Natural killer cell treated with Interleukin-12 subunit alpha and Interleukin-12 subunit beta and Interleukin-15 and Interleukin-18, amount 100 ng/mL, for 72 hours (primary cell): ENCODE data around the gene HCFC1R1. TPM values are rescaled to one million over a fixed set of nuclear protein-coding genes. Genes with fewer than 3 reads are reported as not detected.

Source experiments
- ATAC-seq, 2 donors: fragments of 150-1000 bp; cut with Tn5 transposase in 1 of 2; sonication (Bioruptor Pico), chemical (Tn5 transposase) in 1 of 2; 2 replicates each; pipeline ENCODE4 v1.10.0; 2021
- DNase-seq: peaks from one replicate; pipeline ENCODE4 v3.0.0; 2022; ENCODE audit warnings: low spot score
- H3K27ac Mint-ChIP-seq, 2 donors: 1 replicate in 1 of 2; 2 replicates in 1 of 2; pipeline ENCODE4 v1.8.0; 2022; ENCODE audit warnings: mixed read lengths in 2 of 2, mild to moderate bottlenecking in 1 of 2, moderate library complexity in 1 of 2
- H3K27me3 Mint-ChIP-seq, 2 donors: 1 replicate in 1 of 2; 2 replicates in 1 of 2; pipeline ENCODE4 v1.8.0; 2022; ENCODE audit warnings: mixed read lengths in 2 of 2
- H3K36me3 Mint-ChIP-seq: one replicate; pipeline ENCODE4 v1.8.0; 2022; ENCODE audit warnings: mixed read lengths
- H3K4me1 Mint-ChIP-seq, 2 donors: 1 replicate in 1 of 2; 2 replicates in 1 of 2; pipeline ENCODE4 v1.8.0; 2022; ENCODE audit warnings: low read depth in 2 of 2, mixed read lengths in 2 of 2, mild to moderate bottlenecking in 1 of 2
- H3K4me3 Mint-ChIP-seq: one replicate; pipeline ENCODE4 v1.8.0; 2022; ENCODE audit warnings: mixed read lengths
- H3K9me3 Mint-ChIP-seq: 2 replicates; pipeline ENCODE4 v1.8.0; 2022; ENCODE audit warnings: mixed read lengths
- total RNA-seq, 2 donors: library from RNA; stranded (reverse); gene quantifications; one replicate each; pipeline ENCODE4 v1.2.3, GENCODE V29; 2022

HCFC1R1 gene
- total RNA-seq, 2 donors from 2014 or later = 14.3 to 18.4 TPM

DNA sequence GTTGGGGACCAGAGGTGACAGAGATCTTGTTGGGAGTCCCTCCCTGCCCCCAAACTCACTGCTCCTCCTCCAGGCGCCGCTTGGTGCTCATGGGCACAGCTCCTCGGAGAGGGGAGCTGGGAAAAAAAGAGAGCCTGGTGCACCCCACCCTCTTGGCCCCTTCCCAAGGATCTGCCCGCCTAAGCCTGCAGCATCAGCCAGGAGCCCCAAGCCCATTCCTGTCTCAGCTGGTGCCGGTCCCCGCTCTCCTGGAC lies 400 bp downstream of the HCFC1R1 start:
- Mint-ChIP-seq H3K36me3 (no peaks in the 10 kb centered on the region), H3K27me3 (no peaks in the 10 kb centered on the region), H3K4me1 (peaks cover 36% of the 10 kb centered on the region in 2 donors), H3K4me3 (peak overlapping the region; percentile 88), H3K9me3 (no peaks in the 10 kb centered on the region), H3K27ac (peak overlapping the region; percentile 87 to 90)
- no peak for DNase-seq
- no peak for ATAC-seq

DNA sequence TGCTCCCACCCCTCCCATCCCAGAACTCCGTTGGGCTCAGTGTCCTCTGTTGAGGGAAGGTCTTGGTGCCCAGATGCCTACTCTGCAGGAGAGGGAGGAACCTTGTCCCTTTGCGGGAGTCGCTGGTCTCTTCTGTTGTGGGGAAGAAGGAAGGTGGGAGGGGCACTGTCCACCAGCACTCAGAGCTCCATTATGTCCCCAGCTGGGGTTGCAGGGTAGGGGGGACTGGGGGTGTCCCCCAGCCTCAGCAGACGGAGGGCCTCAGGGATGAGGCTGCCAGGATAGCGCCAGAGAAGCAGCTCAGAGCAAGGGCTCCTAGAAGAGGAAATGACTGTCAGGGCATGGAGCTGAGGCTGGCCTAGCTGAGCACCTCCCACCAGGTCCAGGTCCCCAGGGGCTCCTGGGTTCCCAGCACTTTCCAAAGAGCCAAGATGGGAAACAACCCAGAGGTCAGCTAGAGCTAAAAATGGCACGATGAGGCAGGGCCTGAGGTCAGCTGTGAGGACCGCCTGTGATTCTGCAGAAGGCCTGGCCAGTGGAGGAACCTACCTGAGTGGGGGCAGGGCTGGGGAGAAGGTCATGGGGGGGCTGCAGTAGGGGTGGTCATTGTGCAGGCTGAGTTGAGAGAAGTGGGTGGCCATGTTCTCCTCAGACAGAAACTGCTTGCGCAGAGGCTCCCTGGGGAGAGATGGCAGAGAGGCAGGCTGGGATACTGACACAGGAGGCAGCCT lies 893 bp downstream of the HCFC1R1 start:
- DNase-seq (no peak), ATAC-seq (no peak)

DNA sequence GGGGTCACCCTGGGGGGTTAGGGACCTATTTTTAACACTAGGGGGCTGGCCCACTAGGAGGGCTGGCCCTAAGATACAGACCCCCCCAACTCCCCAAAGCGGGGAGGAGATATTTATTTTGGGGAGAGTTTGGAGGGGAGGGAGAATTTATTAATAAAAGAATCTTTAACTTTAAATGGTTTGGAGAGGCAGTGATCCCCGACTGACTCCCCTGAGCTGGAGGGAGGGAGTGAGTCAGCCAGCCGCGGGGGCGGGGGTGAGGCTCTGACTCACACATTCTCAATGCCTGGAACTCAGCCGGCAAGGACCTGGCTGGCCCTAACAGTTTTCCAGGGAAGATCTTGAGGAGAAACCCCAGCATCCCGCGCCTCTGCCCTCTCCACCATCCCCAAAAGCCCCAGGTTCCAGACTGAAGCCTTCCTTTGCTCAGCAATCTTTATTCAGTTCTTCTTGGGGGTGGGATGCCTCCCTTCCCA lies 1.5 kb downstream of the HCFC1R1 start:
- peaks cover 32% of the 10 kb centered on the region in 2 donors for H3K4me1 Mint-ChIP-seq
- no peaks in the 10 kb centered on the region for H3K9me3 Mint-ChIP-seq
- H3K36me3 Mint-ChIP-seq = no peaks in the 10 kb centered on the region
- peak overlapping the region; percentile 88 for H3K4me3 Mint-ChIP-seq
- DNase-seq (peak; percentile 90), ATAC-seq (peak; percentile 48 to 64)
- peak overlapping the region; percentile 87 to 90 for H3K27ac Mint-ChIP-seq
- H3K27me3 Mint-ChIP-seq = no peaks in the 10 kb centered on the region

More for the DNA sequence above, 893 bp downstream of the HCFC1R1 start:
- Mint-ChIP-seq H3K9me3 (no peaks in the 10 kb centered on the region), H3K27me3 (no peaks in the 10 kb centered on the region), H3K4me1 (peaks cover 32 to 34% of the 10 kb centered on the region in 2 donors), H3K27ac (peak overlapping the region; percentile 87 to 90), H3K4me3 (peak overlapping the region; percentile 88), H3K36me3 (no peaks in the 10 kb centered on the region)

DNA sequence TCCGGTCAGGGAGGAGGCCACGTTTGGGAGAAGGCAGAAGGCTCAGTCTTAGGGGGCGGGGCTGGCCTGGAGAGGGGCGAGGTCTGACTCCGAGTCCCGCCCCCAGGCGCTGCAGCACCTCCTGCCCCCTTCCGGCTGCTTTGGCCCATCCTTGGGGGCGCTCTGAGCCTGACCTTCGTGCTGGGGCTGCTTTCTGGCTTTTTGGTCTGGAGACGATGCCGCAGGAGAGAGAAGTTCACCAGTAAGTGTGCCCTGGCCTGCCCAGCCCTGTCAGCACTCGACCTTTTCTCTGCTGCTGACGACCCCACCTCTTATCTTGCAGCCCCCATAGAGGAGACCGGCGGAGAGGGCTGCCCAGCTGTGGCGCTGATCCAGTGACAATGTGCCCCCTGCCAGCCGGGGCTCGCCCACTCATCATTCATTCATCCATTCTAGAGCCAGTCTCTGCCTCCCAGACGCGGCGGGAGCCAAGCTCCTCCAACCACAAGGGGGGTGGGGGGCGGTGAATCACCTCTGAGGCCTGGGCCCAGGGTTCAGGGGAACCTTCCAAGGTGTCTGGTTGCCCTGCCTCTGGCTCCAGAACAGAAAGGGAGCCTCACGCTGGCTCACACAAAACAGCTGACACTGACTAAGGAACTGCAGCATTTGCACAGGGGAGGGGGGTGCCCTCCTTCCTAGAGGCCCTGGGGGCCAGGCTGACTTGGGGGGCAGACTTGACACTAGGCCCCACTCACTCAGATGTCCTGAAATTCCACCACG lies 2.1 kb downstream of the HCFC1R1 start:
- peak overlapping the region; percentile 87 to 90 for H3K27ac Mint-ChIP-seq
- H3K4me3 Mint-ChIP-seq = peak overlapping the region; percentile 88
- no peaks in the 10 kb centered on the region for H3K9me3 Mint-ChIP-seq
- ATAC-seq = peak; percentile 44 to 56
- H3K4me1 Mint-ChIP-seq = peaks cover 32% of the 10 kb centered on the region in 2 donors
- H3K27me3 Mint-ChIP-seq = no peaks in the 10 kb centered on the region
- DNase-seq = peak; percentile 79
- no peaks in the 10 kb centered on the region for H3K36me3 Mint-ChIP-seq

DNA sequence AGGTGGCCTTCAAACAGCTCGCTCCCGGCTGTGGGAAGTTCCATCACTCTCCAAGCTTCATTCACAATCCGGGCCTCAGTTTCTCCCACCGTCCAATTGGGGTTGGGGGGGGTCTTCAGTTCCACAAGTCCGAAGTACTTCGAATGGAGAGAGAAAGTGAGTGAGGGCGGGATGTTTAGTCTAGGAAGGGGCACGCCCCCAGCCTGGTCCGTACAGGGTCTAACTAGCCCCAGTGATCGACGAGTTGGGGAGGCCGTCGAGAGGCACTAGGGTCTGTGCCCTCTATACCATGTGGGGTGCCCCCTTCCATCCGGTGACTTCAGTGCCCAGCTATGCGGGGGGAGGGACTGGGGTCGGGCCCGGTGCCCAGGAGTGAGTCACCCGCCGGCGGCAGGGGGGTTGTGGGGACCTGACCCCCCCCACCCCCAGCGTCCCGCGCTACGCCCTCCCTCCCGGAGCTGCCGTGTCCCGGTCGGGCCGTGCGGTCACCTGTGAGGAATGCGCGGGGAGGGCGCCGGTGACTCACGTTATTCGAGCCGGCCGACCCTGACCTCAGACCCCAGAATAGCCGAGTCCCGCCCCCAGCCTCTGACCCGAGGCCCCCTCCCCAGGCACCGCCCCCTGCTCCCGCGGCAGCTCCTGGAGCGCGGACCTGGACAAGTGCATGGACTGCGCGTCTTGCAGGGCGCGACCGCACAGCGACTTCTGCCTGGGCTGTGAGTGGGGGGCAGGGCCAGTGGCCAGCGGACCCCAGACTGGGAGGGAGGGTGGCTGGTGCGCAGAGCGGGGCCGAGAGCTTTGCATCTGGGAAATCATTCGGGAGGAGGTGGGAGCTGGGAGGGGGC lies 2.9 kb downstream of the HCFC1R1 start:
- ATAC-seq (peak; percentile 2 to 4), DNase-seq (no peak)
- Mint-ChIP-seq H3K9me3 (no peaks in the 10 kb centered on the region), H3K27ac (peak overlapping the region; percentile 87 to 90), H3K27me3 (no peaks in the 10 kb centered on the region), H3K4me3 (peak overlapping the region; percentile 88), H3K4me1 (peaks cover 32% of the 10 kb centered on the region in 2 donors), H3K36me3 (no peaks in the 10 kb centered on the region)

DNA sequence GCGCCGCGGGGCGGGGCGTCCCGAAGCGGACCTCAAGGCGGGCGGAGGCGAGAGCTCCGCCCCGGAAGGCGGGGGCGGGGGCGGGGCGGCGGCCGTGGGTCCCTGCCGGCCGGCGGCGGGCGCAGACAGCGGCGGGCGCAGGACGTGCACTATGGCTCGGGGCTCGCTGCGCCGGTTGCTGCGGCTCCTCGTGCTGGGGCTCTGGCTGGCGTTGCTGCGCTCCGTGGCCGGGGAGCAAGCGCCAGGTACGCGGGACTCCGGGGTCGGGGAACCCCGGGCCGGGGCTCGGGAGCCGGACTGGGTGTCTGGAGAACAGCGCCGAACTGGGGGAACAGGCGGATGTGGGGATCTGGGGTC lies 3.5 kb downstream of the HCFC1R1 start, which contains the start of gene TNFRSF12A:
TSS of gene TNFRSF12A (plus strand) at position 122 of the 357 bp plus-strand sequence. CDS start at position 152, 30 bp downstream.
- DNase-seq (peak; percentile 87), ATAC-seq (peak; percentile 64 to 74)
- Mint-ChIP-seq H3K36me3 (no peaks in the 10 kb centered on the region), H3K27me3 (no peaks in the 10 kb centered on the region), H3K4me1 (peaks cover 32% of the 10 kb centered on the region in 2 donors), H3K4me3 (peak within 1 kb of the TSS; percentile 88), H3K9me3 (no peaks in the 10 kb centered on the region), H3K27ac (peak within 1 kb of the TSS; percentile 87 to 90)

DNA sequence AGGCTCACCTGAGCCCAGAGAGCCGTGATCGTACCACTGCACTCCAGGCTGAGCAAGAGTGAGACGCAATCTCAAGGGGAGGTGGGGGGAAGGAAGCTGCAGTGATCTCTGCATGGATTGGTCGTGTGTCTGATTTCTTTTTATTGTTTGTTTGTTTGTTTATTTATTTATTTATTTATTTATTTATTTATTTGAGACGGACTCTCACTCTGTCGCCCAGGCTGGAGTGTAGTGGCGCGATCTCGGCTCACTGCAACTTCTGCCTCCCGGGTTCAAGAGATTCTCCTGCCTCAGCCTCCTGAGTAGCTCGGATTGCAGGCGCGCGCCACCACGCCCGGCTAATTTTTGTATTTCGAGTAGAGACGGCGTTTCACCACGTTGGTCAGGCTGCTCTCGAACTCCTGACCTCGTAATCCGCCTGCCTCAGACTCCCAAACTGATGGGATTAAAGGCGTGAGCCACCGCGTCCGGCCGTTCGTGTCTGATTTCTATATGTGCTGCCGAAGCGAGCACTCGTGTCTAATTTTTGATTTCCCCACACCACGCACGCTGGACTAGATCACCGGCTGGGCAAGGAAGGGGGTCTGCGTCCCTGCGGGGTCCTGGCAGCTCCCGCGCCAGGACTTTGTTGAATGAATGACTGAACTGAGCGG lies 4.0 kb downstream of the HCFC1R1 start:
- ATAC-seq = no peak
- DNase-seq = no peak
- H3K27me3 Mint-ChIP-seq = no peaks in the 10 kb centered on the region
- no peaks in the 10 kb centered on the region for H3K9me3 Mint-ChIP-seq
- H3K4me3 Mint-ChIP-seq = peak overlapping the region; percentile 88
- H3K36me3 Mint-ChIP-seq = no peaks in the 10 kb centered on the region
- peaks cover 32% of the 10 kb centered on the region in 2 donors for H3K4me1 Mint-ChIP-seq
- peak overlapping the region; percentile 46 to 72 for H3K27ac Mint-ChIP-seq

DNA sequence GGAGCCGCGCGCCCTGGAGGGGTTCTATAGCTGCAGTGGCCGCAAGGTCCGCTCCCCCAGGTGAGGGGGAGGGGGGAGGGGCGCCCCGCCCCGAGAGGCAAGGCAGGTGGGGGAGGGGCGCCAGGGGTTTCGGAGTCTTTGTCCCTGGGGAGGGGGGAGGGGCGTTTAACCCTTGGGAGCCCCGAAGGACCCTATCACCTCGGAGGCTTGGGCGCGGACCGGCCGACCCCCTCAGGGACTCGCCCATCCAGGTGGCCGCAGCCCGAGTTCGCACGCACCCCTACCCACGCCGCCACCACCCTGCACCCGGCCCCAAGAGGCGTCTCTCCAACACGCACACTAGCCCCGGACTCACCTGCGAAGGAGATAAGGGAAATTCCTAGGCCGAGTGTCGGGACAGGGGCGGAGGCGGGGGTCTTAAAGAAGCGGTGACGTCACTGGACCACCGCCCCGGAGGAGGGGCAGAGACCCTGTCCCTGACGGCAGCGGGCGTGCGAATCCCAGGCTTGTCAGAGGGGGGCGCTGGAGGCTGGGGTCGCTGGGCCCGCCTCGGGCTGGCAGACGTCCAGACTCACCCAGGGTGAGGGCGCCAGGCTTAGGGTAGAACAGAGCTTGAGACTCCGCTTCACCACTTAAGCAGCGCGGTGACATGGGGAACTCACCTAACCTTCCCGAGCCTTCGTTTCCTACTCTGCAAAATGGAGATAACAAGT lies 5.8 kb downstream of the HCFC1R1 start, which contains the start of gene CLDN6:
TSS of gene CLDN6 (minus strand) at position 390 of the 713 bp plus-strand sequence. CDS start 2,162 bp downstream, outside the sequence.
- Mint-ChIP-seq H3K27ac (no peak within 1 kb of the TSS), H3K4me1 (peaks cover 19 to 23% of the 10 kb centered on the region in 2 donors), H3K9me3 (no peaks in the 10 kb centered on the region), H3K4me3 (no peak within 1 kb of the TSS), H3K27me3 (peaks cover 0 to 4% of the 10 kb centered on the region in 2 donors), H3K36me3 (no peaks in the 10 kb centered on the region)
- ATAC-seq = no peak
- no peak for DNase-seq

DNA sequence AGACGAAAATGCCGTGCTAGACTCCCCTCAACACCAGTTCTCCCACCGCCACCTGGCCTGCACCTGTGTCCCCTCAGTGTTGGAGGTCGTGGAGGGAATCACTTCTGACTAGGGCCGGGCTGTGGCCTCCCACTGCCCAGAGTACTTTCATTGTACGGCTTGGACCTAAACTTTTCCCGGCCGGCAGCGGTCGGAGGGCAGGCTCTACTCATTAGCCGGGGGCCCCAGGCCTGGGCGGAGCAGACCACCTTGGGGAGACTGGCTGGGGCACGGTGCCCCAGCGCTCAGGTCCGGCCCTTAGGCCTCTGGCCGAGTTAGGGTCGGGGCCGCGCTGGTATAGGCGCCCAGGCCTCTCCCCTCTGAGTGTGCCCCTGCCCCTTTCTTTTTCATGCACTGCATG lies 6.4 kb downstream of the HCFC1R1 start:
- no peak for ATAC-seq
- Mint-ChIP-seq H3K4me3 (no peak overlapping the region), H3K4me1 (peaks cover 13 to 17% of the 10 kb centered on the region in 2 donors)

DNA sequence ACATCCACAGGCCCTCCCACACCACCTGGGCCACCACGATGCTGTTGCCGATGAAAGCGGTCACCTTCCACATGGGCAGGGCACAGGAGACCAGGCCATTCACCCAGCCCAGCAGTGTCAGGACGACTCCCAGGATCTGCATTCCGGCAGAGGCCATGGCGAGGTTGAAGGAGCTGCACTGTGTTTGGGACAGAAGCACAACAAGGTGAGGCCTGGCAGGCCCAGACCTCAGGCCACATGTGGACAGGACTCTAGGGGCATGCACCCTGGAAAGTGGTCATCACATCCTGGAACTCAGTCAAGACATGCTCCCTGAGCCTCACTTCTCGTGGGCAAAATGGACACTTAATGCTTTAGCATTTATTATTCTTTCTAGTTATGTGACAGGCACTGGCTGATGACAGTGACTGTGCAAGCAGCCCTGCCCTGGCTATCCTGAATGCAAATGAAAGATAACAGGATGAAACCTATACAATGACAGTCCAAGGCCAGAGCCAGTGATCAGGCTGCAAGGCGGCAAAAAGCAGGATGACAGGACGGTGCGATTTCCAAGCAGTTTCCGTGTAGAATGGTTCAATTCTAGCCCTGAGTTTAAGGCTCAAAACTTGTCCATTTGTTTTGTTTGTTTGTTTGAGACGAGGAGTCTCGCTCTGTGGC lies 7.7 kb downstream of the HCFC1R1 start:
- Mint-ChIP-seq H3K27me3 (peaks cover 0 to 4% of the 10 kb centered on the region in 2 donors), H3K4me3 (no peak overlapping the region), H3K4me1 (peaks cover 3 to 5% of the 10 kb centered on the region in 2 donors), H3K9me3 (no peaks in the 10 kb centered on the region), H3K27ac (no peak overlapping the region), H3K36me3 (no peaks in the 10 kb centered on the region)
- DNase-seq (no peak), ATAC-seq (no peak)

More for the DNA sequence above, 6.4 kb downstream of the HCFC1R1 start:
- DNase-seq = no peak
- no peak overlapping the region for H3K27ac Mint-ChIP-seq
- peaks cover 0 to 4% of the 10 kb centered on the region in 2 donors for H3K27me3 Mint-ChIP-seq
- no peaks in the 10 kb centered on the region for H3K36me3 Mint-ChIP-seq
- no peaks in the 10 kb centered on the region for H3K9me3 Mint-ChIP-seq

DNA sequence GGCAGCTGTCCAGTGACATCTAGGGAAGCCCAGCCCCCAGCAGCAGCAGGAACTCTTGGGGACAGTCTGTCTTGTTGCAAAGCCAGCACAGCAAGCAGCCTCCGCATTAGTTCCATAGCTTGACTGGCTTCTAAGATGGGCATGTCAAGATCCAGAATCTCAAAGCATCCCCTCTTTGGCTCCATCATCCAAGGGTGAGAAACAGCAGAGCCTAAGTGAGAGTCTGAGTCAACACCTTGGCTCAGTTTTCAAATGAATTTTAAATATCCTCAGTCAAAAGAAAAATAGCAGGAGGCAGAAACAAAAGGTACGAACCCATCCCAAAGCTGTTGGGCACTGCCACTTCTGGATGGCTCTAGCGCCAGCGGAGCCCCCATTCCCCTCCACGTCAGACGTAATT lies 8.8 kb downstream of the HCFC1R1 start:
- Mint-ChIP-seq H3K27ac (no peak overlapping the region), H3K4me1 (peaks cover 2 to 3% of the 10 kb centered on the region in 2 donors), H3K36me3 (no peaks in the 10 kb centered on the region), H3K27me3 (peaks cover 0 to 4% of the 10 kb centered on the region in 2 donors), H3K9me3 (no peaks in the 10 kb centered on the region), H3K4me3 (no peak overlapping the region)
- ATAC-seq (no peak), DNase-seq (no peak)

DNA sequence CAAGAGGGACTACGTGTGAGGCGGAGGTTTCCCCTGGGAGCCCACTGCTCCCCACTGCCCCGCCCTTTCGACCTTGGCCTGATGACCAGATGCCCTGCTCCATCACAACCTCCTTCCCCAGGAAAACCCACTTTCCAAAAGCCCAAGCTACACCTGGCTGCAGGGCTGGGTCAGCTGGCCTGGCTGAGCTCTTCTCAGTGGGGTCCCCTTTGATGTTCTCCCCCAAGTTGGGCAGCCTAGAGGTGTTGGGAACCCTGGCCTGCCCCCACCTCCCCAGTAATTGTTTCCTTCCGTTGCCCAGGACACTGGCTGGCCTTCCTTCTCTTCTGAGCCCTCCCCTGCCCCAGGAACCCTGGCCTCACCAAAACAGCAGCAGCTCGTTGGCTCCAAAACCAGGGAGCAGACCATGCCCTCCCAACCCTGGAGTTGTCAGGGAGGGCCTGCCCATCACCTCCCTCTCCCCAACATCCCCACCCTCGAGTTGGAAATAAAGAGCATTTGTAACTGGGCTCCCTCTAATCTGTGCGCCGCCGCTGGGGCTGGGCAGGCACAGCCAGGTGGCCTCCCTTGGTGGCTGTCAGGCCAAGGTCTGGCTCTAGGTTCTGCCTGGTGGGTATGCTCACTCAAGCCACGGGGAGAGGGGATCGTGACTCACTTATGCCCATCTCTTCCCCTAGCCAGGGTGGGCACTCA lies 9.6 kb downstream of the HCFC1R1 start:
- no peaks in the 10 kb centered on the region for H3K9me3 Mint-ChIP-seq
- ATAC-seq (no peak), DNase-seq (no peak)
- H3K4me3 Mint-ChIP-seq = no peak overlapping the region
- no peaks in the 10 kb centered on the region for H3K36me3 Mint-ChIP-seq
- no peak overlapping the region for H3K27ac Mint-ChIP-seq
- H3K27me3 Mint-ChIP-seq = peaks cover 0 to 4% of the 10 kb centered on the region in 2 donors
- no peaks in the 10 kb centered on the region for H3K4me1 Mint-ChIP-seq
